Fibroblast of lung (primary cell): Measurements from ENCODE around the gene WASF3. TPM values are rescaled to one million over a fixed set of nuclear protein-coding genes. Genes with fewer than 3 reads are reported as not detected.
A peak's percentile ranks its signal among the peaks of the same experiment; 100 is the strongest.

Experiments
- DNase-seq, 2 donors: peaks; one replicate each; pipeline versions ENCODE4 v3.0.0 to v3.0.0-alpha.2; 2010; ENCODE audit warnings: low read depth in 2 of 2
- H2AFZ ChIP-seq: 2 replicates; pipeline ENCODE4 v1.5.1; 2012; ENCODE audit warnings: low read length, control low read depth, inconsistent platforms
- H3K27ac ChIP-seq: 2 replicates; pipeline ENCODE4 v1.5.1; 2011; ENCODE audit warnings: low read length, control low read depth; ENCODE audit not compliant: insufficient read depth
- H3K27me3 ChIP-seq: 2 replicates; pipeline ENCODE4 v1.5.1; 2011; ENCODE audit warnings: mild to moderate bottlenecking, low read length; ENCODE audit not compliant: control insufficient read depth, insufficient read depth
- H3K36me3 ChIP-seq: 2 replicates; pipeline ENCODE4 v1.5.1; 2011; ENCODE audit warnings: low read length; ENCODE audit not compliant: control insufficient read depth, insufficient read depth
- H3K4me1 ChIP-seq: 2 replicates; pipeline ENCODE4 v1.5.1; 2011; ENCODE audit warnings: low read length; ENCODE audit not compliant: control insufficient read depth, insufficient read depth; ENCODE audit errors: extremely low read depth
- H3K4me2 ChIP-seq: 2 replicates; pipeline ENCODE4 v1.5.1; 2011; ENCODE audit warnings: low read length, control low read depth; ENCODE audit not compliant: insufficient read depth; ENCODE audit errors: extremely low read depth
- H3K4me3 ChIP-seq, 4 experiments: fragments of 200-600 bp in 1 of 4; sonication (generic) in 1 of 4; replicated peaks in 1 of 4; 2 replicates each; pipeline ENCODE4 v1.5.1; 2011 to 2016; ENCODE audit warnings: low read length in 4 of 4, low read depth in 3 of 4, mild to moderate bottlenecking in 3 of 4, control low read depth in 2 of 4, inconsistent platforms in 1 of 4, mixed read lengths in 1 of 4; ENCODE audit not compliant: insufficient read depth in 1 of 4; ENCODE audit errors: control extremely low read depth in 1 of 4
- H3K79me2 ChIP-seq: 2 replicates; pipeline ENCODE4 v1.5.1; 2012; ENCODE audit warnings: mild to moderate bottlenecking, low read length, inconsistent platforms; ENCODE audit not compliant: control insufficient read depth, insufficient read depth
- H3K9ac ChIP-seq: 2 replicates; pipeline ENCODE4 v1.5.1; 2011; ENCODE audit warnings: mild to moderate bottlenecking, low read length, control low read depth; ENCODE audit not compliant: insufficient read depth
- H3K9me3 ChIP-seq: 2 replicates; pipeline ENCODE4 v1.5.1; 2012; ENCODE audit warnings: low read depth, low read length; ENCODE audit not compliant: control insufficient read depth, insufficient read depth
- H4K20me1 ChIP-seq: 2 replicates; pipeline ENCODE4 v1.5.1; 2011; ENCODE audit warnings: low read length; ENCODE audit not compliant: control insufficient read depth, insufficient read depth; ENCODE audit errors: extremely low read depth
- EZH2 ChIP-seq: IDR thresholded peaks from 2 replicates; pipeline ENCODE4 v1.5.1; 2012; ENCODE audit warnings: low read length, control low read depth, mild to moderate bottlenecking; ENCODE audit errors: missing control alignments
- polyA plus RNA-seq, 2 donors: library from polyadenylated mRNA; depleted of rRNA in 1 of 2; stranded (reverse) in 1 of 2; unstranded in 1 of 2; fragments of >200 nt; gene quantifications; 2 replicates each; pipeline ENCODE4 v1.2.1, GENCODE V29; 2011 to 2012; ENCODE audit warnings: missing spikeins in 1 of 2
- total RNA-seq: library from RNA; depleted of rRNA; stranded (reverse); fragments of >200 nt; gene quantifications from 2 replicates; pipeline ENCODE4 v1.2.1, GENCODE V29; 2014
- TF ChIP-seq, protein P1 (sequence below), 2 donors: IDR thresholded peaks in 1 of 2; conservative IDR thresholded peaks in 1 of 2; 1 replicate in 1 of 2; 2 replicates in 1 of 2; pipeline ENCODE4 v1.5.1; 2011 to 2012; ENCODE audit warnings: low read length in 2 of 2, control low read depth in 1 of 2, inconsistent platforms in 1 of 2, low read depth in 1 of 2, mild to moderate bottlenecking in 1 of 2

The WASF3 gene
- total and polyA plus RNA-seq, 2 donors (not counting 1 experiment from before 2014, with no cell fraction given): 18.2 to 19.5 TPM

DNA sequence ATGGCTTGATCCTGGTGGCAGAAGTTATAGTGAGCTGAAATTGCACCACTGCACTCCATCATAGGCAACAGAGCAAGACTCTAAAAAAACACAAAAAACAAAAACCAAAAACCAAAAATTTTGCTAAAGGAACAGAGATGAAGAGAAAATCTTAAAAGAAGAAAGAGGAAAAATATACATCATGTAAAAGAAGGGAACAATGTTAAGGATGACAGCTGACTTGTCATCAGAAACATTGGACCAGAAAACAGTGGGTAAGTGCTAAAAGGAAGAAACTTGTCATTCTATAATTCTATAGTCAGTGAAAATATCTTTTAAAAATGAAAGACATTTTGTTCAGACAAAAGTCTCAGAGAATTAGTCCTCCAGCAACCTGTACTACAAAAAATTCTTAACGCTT is 93.8 kb downstream of the WASF3 start:
- H3K9me3 ChIP-seq: no peaks in the 10 kb centered on the region
- TF ChIP-seq, protein P1, sequence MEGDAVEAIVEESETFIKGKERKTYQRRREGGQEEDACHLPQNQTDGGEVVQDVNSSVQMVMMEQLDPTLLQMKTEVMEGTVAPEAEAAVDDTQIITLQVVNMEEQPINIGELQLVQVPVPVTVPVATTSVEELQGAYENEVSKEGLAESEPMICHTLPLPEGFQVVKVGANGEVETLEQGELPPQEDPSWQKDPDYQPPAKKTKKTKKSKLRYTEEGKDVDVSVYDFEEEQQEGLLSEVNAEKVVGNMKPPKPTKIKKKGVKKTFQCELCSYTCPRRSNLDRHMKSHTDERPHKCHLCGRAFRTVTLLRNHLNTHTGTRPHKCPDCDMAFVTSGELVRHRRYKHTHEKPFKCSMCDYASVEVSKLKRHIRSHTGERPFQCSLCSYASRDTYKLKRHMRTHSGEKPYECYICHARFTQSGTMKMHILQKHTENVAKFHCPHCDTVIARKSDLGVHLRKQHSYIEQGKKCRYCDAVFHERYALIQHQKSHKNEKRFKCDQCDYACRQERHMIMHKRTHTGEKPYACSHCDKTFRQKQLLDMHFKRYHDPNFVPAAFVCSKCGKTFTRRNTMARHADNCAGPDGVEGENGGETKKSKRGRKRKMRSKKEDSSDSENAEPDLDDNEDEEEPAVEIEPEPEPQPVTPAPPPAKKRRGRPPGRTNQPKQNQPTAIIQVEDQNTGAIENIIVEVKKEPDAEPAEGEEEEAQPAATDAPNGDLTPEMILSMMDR (conservative IDR thresholded peaks at IDR 0.05 in 1 of 2, IDR thresholded peaks at IDR 0.05 in 1 of 2; ENCODE audit: low read depth in 1 of 2, low read length in 2 of 2): no peak
- TF ChIP-seq EZH2: no peak
- no peaks in the 10 kb centered on the region for H3K4me1 ChIP-seq
- H3K4me3 ChIP-seq: no peak overlapping the region
- no peak for DNase-seq
- no peaks in the 10 kb centered on the region for H3K27me3 ChIP-seq
- H3K27ac ChIP-seq: no peak overlapping the region
- H3K79me2 ChIP-seq: no peaks in the 10 kb centered on the region
- no peaks in the 10 kb centered on the region for H3K36me3 ChIP-seq
- H3K4me2 ChIP-seq: no peak overlapping the region
- no peak overlapping the region for H3K9ac ChIP-seq
- H4K20me1 ChIP-seq: no peaks in the 10 kb centered on the region
- H2AFZ ChIP-seq: no peak overlapping the region

DNA sequence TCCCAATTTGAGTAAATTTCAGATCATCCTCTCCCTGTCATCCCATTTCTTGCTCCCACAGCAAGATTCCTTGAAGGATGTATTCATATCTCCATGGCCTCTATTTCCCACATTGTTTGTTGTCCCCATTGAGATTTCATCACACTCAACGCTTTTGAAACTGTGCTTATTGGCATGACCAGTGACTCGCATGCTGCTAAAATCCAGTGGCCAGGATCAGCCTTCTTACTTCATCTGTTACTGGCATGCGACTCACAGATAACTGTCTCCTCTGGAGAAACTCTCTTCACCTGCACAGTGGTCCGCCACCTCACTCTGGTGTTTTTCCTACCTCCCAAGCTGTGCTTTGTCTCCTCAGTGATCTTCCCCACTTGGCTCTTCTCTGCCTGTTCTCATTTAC is 95.8 kb downstream of the WASF3 start:
- no peaks in the 10 kb centered on the region for H3K9me3 ChIP-seq
- H3K36me3 ChIP-seq: no peaks in the 10 kb centered on the region
- H3K27me3 ChIP-seq: no peaks in the 10 kb centered on the region
- no peak overlapping the region for H2AFZ ChIP-seq
- no peak overlapping the region for H3K4me3 ChIP-seq
- H3K79me2 ChIP-seq: no peaks in the 10 kb centered on the region
- H3K9ac ChIP-seq: no peak overlapping the region
- H3K4me2 ChIP-seq: no peak overlapping the region
- peak in 1 of 2 donors; percentile 9 for DNase-seq
- no peaks in the 10 kb centered on the region for H3K4me1 ChIP-seq
- H4K20me1 ChIP-seq: no peaks in the 10 kb centered on the region
- no peak overlapping the region for H3K27ac ChIP-seq
- TF ChIP-seq, protein P1 (conservative IDR thresholded peaks at IDR 0.05 in 1 of 2, IDR thresholded peaks at IDR 0.05 in 1 of 2; ENCODE audit: low read depth in 1 of 2, low read length in 2 of 2): no peak
- TF ChIP-seq EZH2: no peak

GRCh38 chr13:26653842-26654241 is 96.4 kb downstream of the WASF3 start:
- H2AFZ ChIP-seq: no peak overlapping the region
- no peak for TF ChIP-seq EZH2
- TF ChIP-seq, protein P1 (conservative IDR thresholded peaks at IDR 0.05 in 1 of 2, IDR thresholded peaks at IDR 0.05 in 1 of 2; ENCODE audit: low read depth in 1 of 2, low read length in 2 of 2): no peak
- no peak overlapping the region for H3K4me2 ChIP-seq

More at GRCh38 chr13:26653842-26654241, 96.4 kb downstream of the WASF3 start:
- Histone ChIP-seq H3K9me3 (no peaks in the 10 kb centered on the region), H3K36me3 (no peaks in the 10 kb centered on the region), H4K20me1 (no peaks in the 10 kb centered on the region), H3K27me3 (no peaks in the 10 kb centered on the region), H3K4me3 (no peak overlapping the region), H3K9ac (no peak overlapping the region), H3K79me2 (no peaks in the 10 kb centered on the region), H3K27ac (no peak overlapping the region), H3K4me1 (no peaks in the 10 kb centered on the region)
- DNase-seq: no peak
